ENCODE data around the gene PIK3CD.
"Not testable (repeated sequence)": the region's sequence is repeated elsewhere in the genome, so short reads cannot be mapped to it uniquely, and the experiment has no call there.

The PIK3CD gene

GRCh38 chr1:9624081-9624480 is 27.4 kb upstream of the PIK3CD start:
- DNase-seq: no peak

- DNase-seq: not testable (repeated sequence)
Observed at GRCh38 chr1:9625030-9625429, 26.5 kb upstream of the PIK3CD start.

GRCh38 chr1:9626201-9626608 is 25.3 kb upstream of the PIK3CD start:
- peak in 1 of 2 donors; percentile 10 for DNase-seq

GRCh38 chr1:9628541-9629444 is 22.7 kb upstream of the PIK3CD start:
- DNase-seq: peak; percentile 57 to 63

GRCh38 chr1:9629445-9630201 is 21.9 kb upstream of the PIK3CD start:
- peak; percentile 55 to 69 for DNase-seq

- peak in 1 of 2 donors; percentile 8 for DNase-seq
Observed at GRCh38 chr1:9630331-9631111, 21.0 kb upstream of the PIK3CD start.

- DNase-seq: no peak
Observed at GRCh38 chr1:9631613-9632012, 19.9 kb upstream of the PIK3CD start.

GRCh38 chr1:9633493-9633892 is 18.0 kb upstream of the PIK3CD start:
- DNase-seq: no peak

GRCh38 chr1:9634582-9634981 is 16.9 kb upstream of the PIK3CD start:
- DNase-seq: no peak

- DNase-seq: no peak
Observed at GRCh38 chr1:9639227-9639626, 12.3 kb upstream of the PIK3CD start.

GRCh38 chr1:9643351-9644256 is 7.9 kb upstream of the PIK3CD start:
- DNase-seq: peak in 1 of 2 donors; percentile 21

- no peak for DNase-seq
Observed at GRCh38 chr1:9646037-9646436, 5.5 kb upstream of the PIK3CD start.

GRCh38 chr1:9648171-9648570 is 3.4 kb upstream of the PIK3CD start:
- DNase-seq: no peak

- no peak for DNase-seq
Observed at GRCh38 chr1:9649769-9650168, 1.8 kb upstream of the PIK3CD start.

- DNase-seq: no peak
Observed at GRCh38 chr1:9651220-9651564, 339 bp upstream of the PIK3CD start.

GRCh38 chr1:9652379-9653209 is 1.1 kb downstream of the PIK3CD start:
- peak; percentile 52 to 56 for DNase-seq

GRCh38 chr1:9653210-9653490 is 1.6 kb downstream of the PIK3CD start:
- DNase-seq: peak in 1 of 2 donors; percentile 19

- peak in 1 of 2 donors; percentile 30 for DNase-seq
Observed at GRCh38 chr1:9653491-9654050, 2.0 kb downstream of the PIK3CD start.

GRCh38 chr1:9654051-9654833 is 2.7 kb downstream of the PIK3CD start:
- DNase-seq: no peak

Measured in activated CD4-positive, alpha-beta T cell treated with anti-CD3 and anti-CD28 coated beads for 4 hours (primary cell).